Measurements from ENCODE around the gene SLC35A5.

- TF ChIP-seq CTCF (IDR thresholded peaks at IDR 0.05) (no peak), POLR2AphosphoS5 (IDR thresholded peaks at IDR 0.05) (no peak), EP300 (IDR thresholded peaks at IDR 0.05) (no peak), POLR2A (IDR thresholded peaks at IDR 0.05) (no peak)
Measured at GRCh38 chr3:112555535-112556170, 6.2 kb upstream of the SLC35A5 start.

Data from upper lobe of left lung (tissue), 4 donors.